Thyroid gland (tissue), 4 donors: Measurements from ENCODE around the gene DVL3.

ENCODE experiments used
- POLR2A ChIP-seq, 2 donors: fragments of 450-650 bp; IDR thresholded peaks; one replicate each; pipeline ENCODE4 v1.6.1; 2017; ENCODE audit warnings: antibody characterized with exemption in 2 of 2, mild to moderate bottlenecking in 2 of 2, moderate library complexity in 1 of 2
- TF ChIP-seq, protein P1 (sequence below), 6 experiments: fragments of 200-600 bp in 3 of 6; fragments of 450-650 bp in 3 of 6; sonication (generic) in 3 of 6; IDR thresholded peaks; one replicate each; pipeline ENCODE4 v1.5.1; 2016 to 2019; ENCODE audit warnings: antibody characterized with exemption in 6 of 6, mild to moderate bottlenecking in 2 of 6, inconsistent platforms in 1 of 6, moderate library complexity in 1 of 6

DNA sequence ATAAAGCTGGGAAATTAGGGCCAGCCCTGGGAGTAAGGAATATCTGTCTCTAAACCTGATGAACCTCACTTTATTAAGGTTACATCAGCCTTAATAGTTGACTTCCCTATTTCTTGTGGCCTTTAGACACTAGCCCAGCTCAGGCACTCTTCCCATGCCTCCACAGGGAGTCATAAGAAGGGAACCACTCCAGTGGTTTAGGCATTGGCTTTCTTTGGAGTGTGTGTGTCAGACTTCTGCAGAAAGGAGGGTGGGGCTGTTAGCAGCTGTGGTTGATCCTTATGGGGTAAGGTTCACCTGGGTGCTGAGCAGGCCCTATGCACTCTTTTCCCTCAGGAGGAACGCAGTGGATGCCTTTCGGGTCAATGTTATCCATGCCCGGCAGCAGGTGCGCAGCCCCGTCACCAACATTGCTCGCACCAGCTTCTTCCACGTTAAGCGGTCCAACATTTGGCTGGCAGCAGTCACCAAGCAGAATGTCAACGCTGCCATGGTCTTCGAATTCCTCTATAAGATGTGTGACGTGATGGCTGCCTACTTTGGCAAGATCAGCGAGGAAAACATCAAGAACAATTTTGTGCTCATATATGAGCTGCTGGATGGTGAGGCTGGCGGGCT, 23.5 kb downstream of the DVL3 start:
- TF ChIP-seq, protein P1, sequence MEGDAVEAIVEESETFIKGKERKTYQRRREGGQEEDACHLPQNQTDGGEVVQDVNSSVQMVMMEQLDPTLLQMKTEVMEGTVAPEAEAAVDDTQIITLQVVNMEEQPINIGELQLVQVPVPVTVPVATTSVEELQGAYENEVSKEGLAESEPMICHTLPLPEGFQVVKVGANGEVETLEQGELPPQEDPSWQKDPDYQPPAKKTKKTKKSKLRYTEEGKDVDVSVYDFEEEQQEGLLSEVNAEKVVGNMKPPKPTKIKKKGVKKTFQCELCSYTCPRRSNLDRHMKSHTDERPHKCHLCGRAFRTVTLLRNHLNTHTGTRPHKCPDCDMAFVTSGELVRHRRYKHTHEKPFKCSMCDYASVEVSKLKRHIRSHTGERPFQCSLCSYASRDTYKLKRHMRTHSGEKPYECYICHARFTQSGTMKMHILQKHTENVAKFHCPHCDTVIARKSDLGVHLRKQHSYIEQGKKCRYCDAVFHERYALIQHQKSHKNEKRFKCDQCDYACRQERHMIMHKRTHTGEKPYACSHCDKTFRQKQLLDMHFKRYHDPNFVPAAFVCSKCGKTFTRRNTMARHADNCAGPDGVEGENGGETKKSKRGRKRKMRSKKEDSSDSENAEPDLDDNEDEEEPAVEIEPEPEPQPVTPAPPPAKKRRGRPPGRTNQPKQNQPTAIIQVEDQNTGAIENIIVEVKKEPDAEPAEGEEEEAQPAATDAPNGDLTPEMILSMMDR (IDR thresholded peaks at IDR 0.05) = no peak
- no peak for TF ChIP-seq POLR2A (IDR thresholded peaks at IDR 0.05)
